ENCODE results near the gene FCHSD2.

DNA sequence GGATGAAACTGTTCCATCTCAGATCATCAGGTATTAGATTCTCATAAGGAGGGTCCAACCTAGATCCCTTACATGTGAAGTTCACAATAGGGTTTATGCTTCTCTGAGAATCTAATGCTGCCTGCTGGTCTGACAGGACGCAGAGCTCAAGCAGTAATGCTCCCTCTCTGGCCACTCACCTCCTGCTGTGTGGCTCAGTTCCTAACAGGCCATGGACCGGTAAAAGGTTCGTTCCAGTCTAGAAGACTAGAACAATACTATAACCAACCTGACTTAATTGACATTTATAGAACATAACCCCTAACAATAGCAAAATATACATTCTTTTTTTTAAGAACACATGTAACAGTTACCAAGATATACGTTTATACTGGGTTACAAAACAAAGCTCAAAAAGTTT, 282.1 kb downstream of the FCHSD2 start:
- TF ChIP-seq CTCF (IDR thresholded peaks at IDR 0.05) (no peak), POLR2A (IDR thresholded peaks at IDR 0.05) (no peak)

Measured in lower leg skin (tissue), 3 donors.